T-helper 9 cell (primary cell): Measurements from ENCODE around the gene JAKMIP2.

Experiments used
- DNase-seq: peaks from one replicate; pipeline ENCODE4 v3.0.0-alpha.2; 2020

JAKMIP2 gene

DNA sequence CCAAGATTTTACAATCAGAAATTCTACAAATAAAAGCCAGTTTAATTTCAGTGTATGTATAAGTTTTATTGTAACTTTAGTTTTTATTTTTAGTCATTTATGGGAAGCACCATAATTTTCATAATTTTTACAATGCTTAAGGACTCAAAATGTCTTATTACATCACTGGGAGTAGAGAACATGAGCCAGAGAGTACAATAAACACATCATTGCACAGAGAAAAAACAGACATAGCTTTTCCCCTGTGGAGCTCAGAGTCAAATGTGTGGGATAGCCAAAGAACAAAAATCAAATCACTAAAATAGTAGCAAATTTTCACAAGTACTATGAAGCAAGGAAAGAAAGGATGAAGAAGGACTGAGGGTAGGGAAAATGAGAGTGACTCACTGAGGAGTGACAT is 5.5 kb upstream of the JAKMIP2 start:
- no peak for DNase-seq

- DNase-seq, result no peak
These were observed 3.6 kb upstream of the JAKMIP2 start for GRCh38 chr5:147786142-147786541.

DNA sequence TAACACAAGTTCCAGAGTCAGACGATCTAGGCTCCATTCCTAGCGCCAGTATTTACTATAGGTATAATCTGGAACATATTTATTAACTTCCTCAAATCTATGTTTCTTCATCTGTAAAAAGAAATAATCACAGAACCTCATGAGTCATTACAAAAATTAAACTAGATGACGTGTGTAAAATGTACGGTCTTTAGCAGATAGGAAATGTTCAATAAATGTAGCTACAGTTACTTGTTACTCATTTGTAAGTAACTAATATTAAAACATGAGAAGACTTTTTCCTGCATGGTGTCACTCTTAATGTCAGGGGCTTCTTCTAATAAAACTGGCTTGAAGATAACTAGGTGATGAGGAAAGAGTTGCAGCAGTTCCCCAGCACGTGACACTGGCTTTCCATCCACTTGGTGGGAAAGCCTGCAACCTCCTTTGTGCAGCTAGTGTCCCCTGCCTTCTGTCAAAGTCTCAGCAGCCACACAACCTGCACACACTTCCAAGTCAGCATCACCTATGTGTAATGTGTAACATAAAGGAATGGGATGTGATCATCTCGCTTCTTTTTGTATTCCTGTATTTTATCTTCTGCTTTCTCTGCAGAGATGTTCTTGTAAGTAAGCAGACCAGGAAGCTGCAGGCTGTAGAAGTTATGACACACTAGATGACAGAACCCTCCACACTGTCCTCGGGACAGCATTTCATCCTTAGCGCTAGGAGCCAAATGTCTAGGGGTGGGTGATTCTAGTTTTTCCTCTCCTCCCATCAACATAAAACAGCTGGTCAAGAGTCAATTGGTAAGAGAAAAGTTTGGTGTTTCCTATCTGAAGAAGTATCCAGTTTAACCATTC is 1.8 kb upstream of the JAKMIP2 start:
- no peak for DNase-seq

DNA sequence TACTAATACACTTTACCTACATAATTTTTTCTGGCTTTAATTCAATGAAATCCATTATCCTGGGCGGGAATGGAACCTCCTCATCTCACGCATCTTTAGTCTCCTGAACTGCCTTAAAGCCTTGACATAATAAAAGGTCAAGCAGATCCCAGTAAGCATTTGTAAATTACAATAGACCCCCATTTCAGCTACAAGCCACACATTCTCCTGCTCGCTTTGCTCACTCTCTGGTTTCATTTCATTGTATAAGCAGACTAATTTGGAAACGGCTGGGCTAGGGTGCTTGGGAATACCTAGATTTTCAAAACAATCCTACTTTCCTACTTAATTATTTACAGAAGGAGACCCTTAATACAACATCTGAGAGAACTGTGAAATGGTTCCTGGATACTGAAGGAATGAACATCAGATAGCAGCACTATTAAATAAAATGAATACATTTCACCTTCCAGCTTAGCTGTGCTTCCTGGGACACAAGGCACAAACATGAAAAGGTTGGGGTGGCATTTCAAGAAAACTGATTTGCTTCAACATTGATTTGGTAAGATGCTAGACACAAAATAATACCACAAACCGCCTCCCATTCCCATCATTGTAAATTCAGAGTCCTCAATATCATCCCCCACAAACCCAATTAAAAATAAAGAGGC is 1.5 kb downstream of the JAKMIP2 start:
- no peak for DNase-seq

GRCh38 chr5:147779694-147780093 is 2.8 kb downstream of the JAKMIP2 start:
- DNase-seq, result no peak

GRCh38 chr5:147776989-147777388 is 5.5 kb downstream of the JAKMIP2 start:
- DNase-seq, result no peak

GRCh38 chr5:147773587-147773986 is 8.9 kb downstream of the JAKMIP2 start:
- DNase-seq, result no peak

- DNase-seq, result no peak
These were observed 9.4 kb downstream of the JAKMIP2 start for GRCh38 chr5:147773139-147773538.

GRCh38 chr5:147767048-147767447 is 15.5 kb downstream of the JAKMIP2 start:
- no peak for DNase-seq

DNA sequence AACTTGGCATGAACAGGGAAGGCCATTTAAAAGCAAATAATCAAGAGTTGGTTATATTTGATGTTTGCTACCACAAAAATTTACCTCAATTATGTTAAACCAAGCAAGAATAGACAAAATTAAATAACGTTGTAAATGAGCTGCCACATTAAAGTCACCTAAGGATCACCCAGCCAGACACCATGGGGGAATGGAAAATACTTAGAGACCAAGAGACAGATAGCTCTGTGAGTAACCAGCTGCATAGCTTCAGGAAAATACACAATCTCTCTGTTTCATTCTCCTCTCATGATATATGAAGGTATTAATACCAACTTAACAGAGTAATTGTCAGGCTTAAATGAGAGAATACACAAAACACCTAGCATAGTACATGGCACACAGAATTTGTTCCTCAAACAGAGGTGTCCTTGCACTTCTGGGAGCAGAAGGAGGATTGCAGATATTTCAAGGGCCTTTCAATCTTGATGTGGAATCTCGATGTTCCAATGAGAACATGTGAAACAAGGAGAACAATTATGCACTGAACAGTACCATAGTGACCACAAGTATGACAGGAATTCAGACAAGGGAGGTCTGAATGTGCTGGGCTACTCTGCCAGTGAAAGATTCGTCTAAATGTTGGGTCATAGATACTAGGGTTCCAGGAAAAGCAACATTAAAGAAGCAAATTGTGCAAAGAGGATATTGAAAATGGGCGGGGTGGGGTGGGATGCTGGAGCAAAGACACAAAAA is 18.6 kb downstream of the JAKMIP2 start:
- no peak for DNase-seq

DNA sequence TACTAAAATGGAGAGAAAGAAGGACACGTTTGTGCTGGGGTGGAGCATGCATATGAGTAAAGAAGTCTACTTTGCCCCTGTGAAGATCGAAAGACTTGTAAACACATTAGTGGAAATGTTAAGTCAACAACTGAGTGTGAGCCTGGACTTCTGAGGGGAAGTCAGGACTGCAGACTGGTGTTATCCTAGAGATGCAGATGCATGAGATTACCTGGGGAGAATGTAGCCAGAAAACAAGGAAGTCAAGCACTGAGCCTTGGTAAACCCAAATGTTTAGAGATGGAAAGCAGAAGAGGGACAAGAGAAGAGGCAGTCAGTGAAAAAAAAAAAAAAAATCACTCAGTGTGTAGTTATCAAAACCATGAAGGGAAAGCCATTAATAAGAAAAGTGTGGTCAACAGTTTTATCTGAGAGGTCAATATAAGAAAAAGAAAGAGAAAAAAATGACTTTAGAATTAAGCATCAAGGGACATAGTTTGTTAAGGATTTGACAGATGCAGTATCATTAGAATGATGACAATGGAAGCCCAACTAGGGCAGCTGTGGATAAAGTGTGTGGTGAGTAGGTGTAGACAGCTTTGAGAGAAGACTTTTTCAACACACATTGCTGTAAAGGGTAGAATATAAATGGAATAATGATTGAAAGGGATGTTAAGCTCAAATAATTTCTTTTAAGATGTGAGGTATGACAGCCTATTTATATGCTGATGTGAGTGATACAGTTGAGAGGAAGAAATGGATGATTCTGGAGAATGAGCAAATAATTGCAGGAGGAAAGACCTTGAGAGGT is 22.2 kb downstream of the JAKMIP2 start:
- no peak for DNase-seq

GRCh38 chr5:147759441-147759840 is 23.1 kb downstream of the JAKMIP2 start:
- DNase-seq, result no peak

- DNase-seq, result no peak
These were observed 26.0 kb downstream of the JAKMIP2 start for GRCh38 chr5:147756566-147756965.

DNA sequence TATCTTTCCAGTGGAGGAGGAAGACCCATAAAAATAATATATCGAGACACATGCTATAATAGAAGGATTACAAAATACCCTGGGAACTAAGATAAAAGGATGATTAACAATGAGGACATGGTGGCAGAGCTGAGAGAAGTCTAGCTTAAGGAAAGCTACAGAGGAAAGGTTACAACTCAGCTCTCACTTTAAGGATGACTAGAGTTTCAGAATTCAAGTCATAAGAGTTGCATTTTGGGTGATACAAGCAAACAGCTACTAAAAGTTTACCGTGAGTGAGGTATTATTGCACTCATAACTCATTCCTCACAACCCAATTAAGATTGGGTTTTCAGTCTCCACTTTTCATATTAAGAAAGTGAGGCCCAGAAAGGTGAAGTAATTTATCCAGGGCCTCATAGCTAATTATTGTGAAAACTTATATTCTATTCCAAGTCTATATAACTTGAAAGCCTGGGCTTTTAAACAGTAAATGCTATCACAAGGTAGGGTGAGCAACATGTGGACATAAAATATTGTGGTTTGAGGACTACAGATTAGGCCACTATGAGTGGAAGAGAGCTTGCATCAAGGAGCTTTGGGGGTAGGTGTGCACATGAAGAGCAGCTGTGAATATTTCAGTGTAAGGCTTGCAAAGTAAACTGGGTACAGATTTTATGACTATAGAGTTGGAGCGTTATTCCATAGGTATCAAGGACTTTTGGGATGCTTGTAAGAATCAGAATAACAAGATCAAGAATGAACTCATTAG is 28.0 kb downstream of the JAKMIP2 start:
- DNase-seq, result no peak

DNA sequence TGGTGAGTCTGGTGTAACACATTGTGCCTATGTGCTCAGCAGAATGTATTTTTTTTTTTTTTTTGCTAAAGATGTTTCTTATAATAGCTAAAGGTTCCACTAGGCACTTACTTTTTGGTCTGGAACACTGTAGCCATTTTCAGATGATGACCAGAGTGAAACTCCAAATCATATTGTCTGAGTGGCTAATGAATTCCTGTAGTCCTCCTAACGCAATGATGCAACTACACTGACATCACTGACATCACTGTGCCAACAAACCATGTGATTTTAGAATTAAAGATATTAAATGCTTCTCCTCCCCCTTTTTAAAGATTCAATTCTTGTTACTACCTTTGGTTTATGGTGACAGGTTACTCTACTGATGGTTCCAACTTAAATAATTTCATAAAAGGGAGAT is 28.8 kb downstream of the JAKMIP2 start:
- DNase-seq, result no peak

DNA sequence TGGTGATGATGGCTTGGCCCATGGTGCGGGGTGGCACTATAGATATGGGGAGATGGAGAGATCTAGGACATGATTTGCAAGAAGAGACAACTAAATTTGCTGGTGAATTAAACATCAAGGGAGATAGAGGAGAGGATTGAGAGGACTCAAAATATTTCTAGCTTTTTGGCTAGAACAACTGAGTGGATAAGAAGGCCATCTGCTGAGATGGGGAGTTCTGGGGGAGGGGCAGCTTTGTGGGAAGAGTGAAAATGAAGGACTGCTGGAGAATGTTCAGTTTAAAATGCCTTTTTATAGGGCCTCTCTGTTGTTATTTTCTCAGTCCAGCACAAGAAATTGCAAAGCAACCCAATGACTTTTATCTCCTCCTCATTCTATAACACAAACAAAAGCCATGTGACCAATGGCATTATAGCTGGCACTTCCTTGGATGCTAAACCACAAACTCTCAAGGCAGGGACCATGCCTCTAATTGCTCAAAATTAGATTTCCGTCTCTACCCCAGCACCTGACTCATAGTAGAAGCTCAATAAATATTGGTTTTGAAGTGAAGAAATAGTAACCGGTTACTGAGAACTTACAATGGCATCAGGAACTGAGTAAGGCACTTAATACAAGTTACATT is 29.8 kb downstream of the JAKMIP2 start:
- no peak for DNase-seq

GRCh38 chr5:147752033-147752432 is 30.5 kb downstream of the JAKMIP2 start:
- no peak for DNase-seq

- DNase-seq, result no peak
These were observed 31.2 kb downstream of the JAKMIP2 start for GRCh38 chr5:147751156-147751830.

GRCh38 chr5:147750065-147750464 is 32.5 kb downstream of the JAKMIP2 start:
- no peak for DNase-seq

GRCh38 chr5:147748590-147748989 is 33.9 kb downstream of the JAKMIP2 start:
- DNase-seq, result no peak

DNA sequence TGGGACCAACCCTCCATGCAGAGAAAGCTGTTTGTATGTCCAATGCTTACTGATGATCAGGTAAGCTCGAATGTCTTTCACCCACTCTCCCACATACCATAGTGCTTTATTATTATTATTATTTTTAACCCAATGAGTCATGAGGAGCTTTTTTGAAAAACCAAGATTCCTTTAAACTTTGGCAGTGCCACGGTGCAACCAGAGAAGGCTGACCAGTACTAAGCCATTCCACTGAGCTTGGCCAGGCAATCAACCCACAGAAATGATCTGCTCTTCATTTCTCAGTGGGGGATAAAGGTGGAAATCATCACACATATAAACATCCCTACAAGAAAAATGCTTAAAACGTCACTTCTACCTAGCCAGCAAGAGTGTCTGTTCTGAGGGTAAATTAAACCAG is 35.5 kb downstream of the JAKMIP2 start:
- DNase-seq, result no peak
